ENCODE data around the gene HMCN1. TPM values are rescaled to one million over a fixed set of nuclear protein-coding genes. Genes with fewer than 3 reads are reported as not detected.

Gene HMCN1
- total RNA-seq, 1 donor from 2014 or later, result 28.0 TPM

DNA sequence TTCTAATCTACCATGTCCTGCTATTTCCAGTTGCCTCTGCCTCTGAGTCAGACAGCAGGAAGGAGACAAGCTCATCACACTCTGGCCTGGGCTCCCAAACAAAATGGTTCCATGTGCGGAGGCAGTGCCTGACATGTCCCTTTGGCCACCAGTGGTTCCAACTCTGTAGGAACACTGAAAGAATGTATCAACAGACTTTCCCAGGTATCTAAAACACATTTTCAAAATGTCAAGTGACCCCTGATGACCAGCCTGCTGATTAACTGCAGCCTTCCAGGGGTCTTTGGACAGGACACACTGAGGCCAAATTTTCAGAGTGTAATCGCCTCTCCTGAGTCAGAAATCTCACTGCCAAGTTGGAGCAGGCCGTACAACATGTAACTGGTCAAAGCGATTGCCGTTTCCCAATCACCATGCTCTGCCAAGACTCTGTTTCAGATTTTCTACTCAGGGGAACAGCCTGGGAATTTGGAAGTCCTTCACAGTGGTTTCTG is 468.1 kb downstream of the HMCN1 start:
- H3K4me1 ChIP-seq, result no peaks in the 10 kb centered on the region
- peak overlapping the region; percentile 26 for H3K27ac ChIP-seq
- no peaks in the 10 kb centered on the region for H3K36me3 ChIP-seq
- no peaks in the 10 kb centered on the region for H3K9me3 ChIP-seq
- no peaks in the 10 kb centered on the region for H3K27me3 ChIP-seq (ENCODE audit: low read depth)
- TF ChIP-seq, protein P1, sequence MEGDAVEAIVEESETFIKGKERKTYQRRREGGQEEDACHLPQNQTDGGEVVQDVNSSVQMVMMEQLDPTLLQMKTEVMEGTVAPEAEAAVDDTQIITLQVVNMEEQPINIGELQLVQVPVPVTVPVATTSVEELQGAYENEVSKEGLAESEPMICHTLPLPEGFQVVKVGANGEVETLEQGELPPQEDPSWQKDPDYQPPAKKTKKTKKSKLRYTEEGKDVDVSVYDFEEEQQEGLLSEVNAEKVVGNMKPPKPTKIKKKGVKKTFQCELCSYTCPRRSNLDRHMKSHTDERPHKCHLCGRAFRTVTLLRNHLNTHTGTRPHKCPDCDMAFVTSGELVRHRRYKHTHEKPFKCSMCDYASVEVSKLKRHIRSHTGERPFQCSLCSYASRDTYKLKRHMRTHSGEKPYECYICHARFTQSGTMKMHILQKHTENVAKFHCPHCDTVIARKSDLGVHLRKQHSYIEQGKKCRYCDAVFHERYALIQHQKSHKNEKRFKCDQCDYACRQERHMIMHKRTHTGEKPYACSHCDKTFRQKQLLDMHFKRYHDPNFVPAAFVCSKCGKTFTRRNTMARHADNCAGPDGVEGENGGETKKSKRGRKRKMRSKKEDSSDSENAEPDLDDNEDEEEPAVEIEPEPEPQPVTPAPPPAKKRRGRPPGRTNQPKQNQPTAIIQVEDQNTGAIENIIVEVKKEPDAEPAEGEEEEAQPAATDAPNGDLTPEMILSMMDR (IDR thresholded peaks at IDR 0.05), result no peak
- ATAC-seq (peak; percentile 65 to 79), DNase-seq (no peak)
- no peak overlapping the region for H3K4me3 ChIP-seq
- intact Hi-C loops (cut with DNase I), result no loop called here

DNA sequence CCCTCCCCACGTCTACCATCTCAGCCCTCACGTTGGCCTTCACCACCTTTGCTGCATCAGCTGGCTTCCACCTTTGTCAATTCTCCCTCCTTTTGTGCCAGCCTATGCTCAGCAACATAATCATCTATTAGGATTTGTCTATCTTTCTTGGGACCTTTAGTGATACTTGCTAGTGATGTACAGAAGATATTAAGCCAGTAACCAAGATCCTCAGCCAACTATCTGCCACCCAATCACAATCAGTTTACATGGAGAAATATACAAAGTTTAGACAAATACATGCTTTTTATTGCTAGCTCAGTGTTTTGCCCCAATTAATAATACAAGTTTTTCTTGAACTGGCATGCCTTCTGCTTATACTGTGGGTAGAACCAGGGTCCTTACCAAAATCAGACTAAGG is 468.6 kb downstream of the HMCN1 start:
- DNase-seq (no peak), ATAC-seq (no peak)
- Histone ChIP-seq H3K4me1 (no peaks in the 10 kb centered on the region), H3K36me3 (no peaks in the 10 kb centered on the region), H3K27ac (no peak overlapping the region), H3K9me3 (no peaks in the 10 kb centered on the region), H3K4me3 (no peak overlapping the region), H3K27me3 (ENCODE audit: low read depth) (no peaks in the 10 kb centered on the region)
- TF ChIP-seq, protein P1 (IDR thresholded peaks at IDR 0.05), result no peak
- intact Hi-C loops (cut with DNase I), result no loop called here

DNA sequence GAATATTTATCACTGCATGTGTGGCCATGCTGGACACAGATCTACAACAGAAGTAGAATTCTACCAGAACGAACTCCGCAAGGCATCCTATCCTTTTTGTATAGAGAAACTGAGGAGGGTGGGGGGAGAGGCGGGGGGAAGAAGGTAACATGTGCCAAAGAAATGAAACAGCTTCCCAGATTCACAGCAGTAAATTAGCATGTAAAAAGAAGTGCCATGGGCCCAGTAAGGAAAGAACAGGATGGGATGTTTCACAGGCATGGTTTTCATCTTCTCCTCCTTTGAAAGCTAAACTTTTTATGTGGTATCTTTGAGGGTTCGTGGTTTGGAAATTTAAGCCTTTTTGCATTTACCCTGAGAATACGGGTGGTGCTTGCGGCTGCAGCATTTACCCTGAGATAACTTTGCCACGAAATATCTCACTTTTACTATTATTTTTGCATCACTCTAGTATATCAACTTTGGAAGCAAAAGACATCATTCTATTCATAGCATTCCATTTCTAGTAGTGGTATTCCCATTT is 471.9 kb downstream of the HMCN1 start:
- H3K36me3 ChIP-seq, result no peaks in the 10 kb centered on the region
- intact Hi-C loops (cut with DNase I), result no loop called here
- ATAC-seq (no peak), DNase-seq (no peak)
- no peaks in the 10 kb centered on the region for H3K9me3 ChIP-seq
- TF ChIP-seq, protein P1 (IDR thresholded peaks at IDR 0.05), result no peak
- no peak overlapping the region for H3K27ac ChIP-seq
- no peaks in the 10 kb centered on the region for H3K4me1 ChIP-seq
- no peaks in the 10 kb centered on the region for H3K27me3 ChIP-seq (ENCODE audit: low read depth)
- H3K4me3 ChIP-seq, result no peak overlapping the region

DNA sequence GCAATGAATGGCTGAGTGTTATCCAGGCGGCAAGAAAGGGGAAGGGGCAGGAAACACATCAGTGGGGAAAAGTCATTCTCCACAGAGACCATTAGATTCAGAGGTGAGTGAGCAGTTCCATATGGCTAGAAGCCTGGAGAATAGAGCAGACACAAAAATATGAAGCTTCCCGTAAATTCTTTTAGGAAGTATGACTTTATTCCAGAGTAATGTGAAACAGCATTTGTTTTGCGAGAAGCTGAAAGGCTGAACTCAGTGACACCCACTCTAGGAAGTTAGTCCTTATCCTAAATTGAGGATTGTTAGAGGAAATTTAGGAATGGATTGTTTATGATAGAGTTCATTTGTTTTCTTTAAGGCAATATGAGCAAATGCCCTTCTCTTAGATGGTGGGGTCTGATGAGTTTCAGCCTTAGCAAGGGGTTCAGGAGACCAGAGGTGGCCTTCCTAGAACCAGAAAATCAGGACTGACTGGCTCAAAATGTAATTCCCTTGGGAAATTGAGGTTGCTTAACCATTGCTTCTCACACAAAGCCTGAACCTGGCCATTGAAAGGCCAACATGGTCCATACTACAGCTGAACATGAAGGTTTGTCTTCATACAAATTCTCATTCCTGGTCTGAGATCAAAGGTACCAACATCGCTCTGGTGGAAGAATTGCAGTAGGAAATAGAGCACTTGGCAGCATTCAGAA is 473.3 kb downstream of the HMCN1 start:
- intact Hi-C loops (cut with DNase I), result no loop called here
- H3K4me3 ChIP-seq, result no peak overlapping the region
- no peaks in the 10 kb centered on the region for H3K4me1 ChIP-seq
- no peaks in the 10 kb centered on the region for H3K9me3 ChIP-seq
- no peak overlapping the region for H3K27ac ChIP-seq
- TF ChIP-seq, protein P1 (IDR thresholded peaks at IDR 0.05), result no peak
- no peaks in the 10 kb centered on the region for H3K27me3 ChIP-seq (ENCODE audit: low read depth)
- no peak for DNase-seq
- no peaks in the 10 kb centered on the region for H3K36me3 ChIP-seq
- ATAC-seq, result no peak

GRCh38 chr1:186208405-186209129 is 474.4 kb downstream of the HMCN1 start:
- DNase-seq (no peak), ATAC-seq (no peak)
- no peaks in the 10 kb centered on the region for H3K36me3 ChIP-seq
- no peak overlapping the region for H3K27ac ChIP-seq
- no peaks in the 10 kb centered on the region for H3K9me3 ChIP-seq
- H3K4me3 ChIP-seq, result no peak overlapping the region
- H3K27me3 ChIP-seq (ENCODE audit: low read depth), result no peaks in the 10 kb centered on the region
- intact Hi-C loops (cut with DNase I), result no loop called here
- TF ChIP-seq, protein P1 (IDR thresholded peaks at IDR 0.05), result no peak
- no peaks in the 10 kb centered on the region for H3K4me1 ChIP-seq
